MM.1S (cell line): Measurements from ENCODE around the gene GSN.

Experiments
- CTCF ChIP-seq: fragments of 300-600 bp; sonication (generic); IDR thresholded peaks from 2 replicates; pipeline ENCODE4 v1.5.1; 2016; ENCODE audit warnings: antibody characterized with exemption, low read length, mixed read lengths
- EZH2phosphoT487 ChIP-seq: fragments of 300-600 bp; sonication (generic); IDR thresholded peaks from 2 replicates; pipeline ENCODE4 v1.6.1; 2018; ENCODE audit warnings: antibody characterized with exemption, low read length

DNA sequence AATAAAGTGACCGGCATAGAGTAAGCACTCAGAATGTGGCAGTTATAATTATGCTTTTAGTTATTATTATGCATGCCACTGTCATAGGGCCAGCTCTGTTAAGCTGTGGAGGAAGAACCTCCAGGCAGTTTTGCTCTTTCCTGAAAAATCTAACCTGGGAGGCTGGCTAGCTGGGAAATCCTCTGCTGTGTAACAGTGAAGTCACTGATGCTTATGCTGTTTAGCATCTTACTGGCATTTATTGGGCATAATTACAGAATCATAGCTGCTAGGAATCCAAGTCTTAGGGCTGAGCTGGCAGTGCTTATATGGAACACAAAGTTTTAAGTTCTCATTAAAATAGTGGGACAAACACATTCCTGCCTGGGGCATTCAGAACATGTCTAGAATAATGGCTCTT lies 5.5 kb upstream of the GSN start:
- no peak for TF ChIP-seq CTCF
- TF ChIP-seq EZH2phosphoT487: no peak
